Kidney epithelial cell (primary cell): Measurements from ENCODE around the gene PHLPP1. TPM values are rescaled to one million over a fixed set of nuclear protein-coding genes. Genes with fewer than 3 reads are reported as not detected.

Source experiments
- DNase-seq: peaks from one replicate; pipeline ENCODE4 v3.0.0-alpha.2; 2010; ENCODE audit warnings: low read depth
- H3K27me3 ChIP-seq: 2 replicates; pipeline ENCODE4 v1.6.0; 2011; ENCODE audit warnings: low read length; ENCODE audit not compliant: control insufficient read depth, insufficient read depth
- H3K36me3 ChIP-seq: 2 replicates; pipeline ENCODE4 v1.5.1; 2011; ENCODE audit warnings: low read length; ENCODE audit not compliant: control insufficient read depth, insufficient read depth
- H3K4me3 ChIP-seq: 2 replicates; pipeline ENCODE4 v1.5.1; 2011; ENCODE audit warnings: low read depth, mild to moderate bottlenecking, control low read depth, low read length
- CTCF ChIP-seq: IDR thresholded peaks from 2 replicates; pipeline ENCODE4 v1.5.1; 2011; ENCODE audit warnings: mild to moderate bottlenecking, moderate library complexity, low read length, control low read depth, inconsistent platforms; ENCODE audit not compliant: insufficient read depth, poor library complexity, severe bottlenecking
- total RNA-seq: library from RNA; depleted of rRNA; stranded (reverse); fragments of >200 nt; gene quantifications from 2 replicates; pipeline ENCODE4 v1.2.3, GENCODE V29; 2015

The PHLPP1 gene
- total RNA-seq, 1 donor from 2014 or later, result 4.4 TPM

- no peak for DNase-seq
- Histone ChIP-seq H3K36me3 (no peaks in the 10 kb centered on the region), H3K27me3 (no peaks in the 10 kb centered on the region), H3K4me3 (no peak overlapping the region)
- no peak for TF ChIP-seq CTCF
Measured at GRCh38 chr18:62967089-62967488, 251.7 kb downstream of the PHLPP1 start.

- H3K36me3 ChIP-seq, result no peaks in the 10 kb centered on the region
- no peak for TF ChIP-seq CTCF
- no peaks in the 10 kb centered on the region for H3K27me3 ChIP-seq
- H3K4me3 ChIP-seq, result no peak overlapping the region
- DNase-seq, result no peak
Measured at GRCh38 chr18:62973689-62974088, 258.3 kb downstream of the PHLPP1 start.

- TF ChIP-seq CTCF, result no peak
- Histone ChIP-seq H3K27me3 (no peaks in the 10 kb centered on the region), H3K4me3 (no peak overlapping the region), H3K36me3 (no peaks in the 10 kb centered on the region)
- DNase-seq, result no peak
Measured at GRCh38 chr18:62974388-62974787, 259.0 kb downstream of the PHLPP1 start.

GRCh38 chr18:62974928-62975675 is 259.8 kb downstream of the PHLPP1 start:
- no peak overlapping the region for H3K4me3 ChIP-seq
- no peaks in the 10 kb centered on the region for H3K36me3 ChIP-seq
- H3K27me3 ChIP-seq, result no peaks in the 10 kb centered on the region
- TF ChIP-seq CTCF, result no peak
- DNase-seq, result no peak

- no peak for TF ChIP-seq CTCF
- no peaks in the 10 kb centered on the region for H3K36me3 ChIP-seq
- H3K27me3 ChIP-seq, result no peaks in the 10 kb centered on the region
- no peak overlapping the region for H3K4me3 ChIP-seq
- DNase-seq, result no peak
Measured at GRCh38 chr18:62975785-62976184, 260.4 kb downstream of the PHLPP1 start.

- TF ChIP-seq CTCF, result no peak
- no peaks in the 10 kb centered on the region for H3K27me3 ChIP-seq
- no peak for DNase-seq
Measured at GRCh38 chr18:62976227-62976626, 260.9 kb downstream of the PHLPP1 start.

More at GRCh38 chr18:62976227-62976626, 260.9 kb downstream of the PHLPP1 start:
- Histone ChIP-seq H3K4me3 (no peak overlapping the region), H3K36me3 (no peaks in the 10 kb centered on the region)
